Naive thymus-derived CD4-positive, alpha-beta T cell (primary cell): Measurements from ENCODE around the gene NAB2. TPM values are rescaled to one million over a fixed set of nuclear protein-coding genes. Genes with fewer than 3 reads are reported as not detected.

ENCODE experiments used
- ATAC-seq: fragments of 150-1000 bp; cut with Tn5 transposase; 2 replicates; pipeline ENCODE4 v1.10.0; 2021; ENCODE audit warnings: mild to moderate bottlenecking, moderate library complexity
- CTCF ChIA-PET: fragments of 350-600 bp; sonication (Branson Sonifier 250); formaldehyde crosslinking; loops from one replicate; lab custom pipeline; 2021; ENCODE audit warnings: antibody characterized with exemption; lab: Charles Lee
- POLR2A ChIA-PET: fragments of 350-600 bp; sonication (Branson Sonifier 250); formaldehyde crosslinking; loops from one replicate; lab custom pipeline; 2021; ENCODE audit warnings: antibody characterized with exemption, inconsistent platforms; lab: Charles Lee
- DNase-seq, 9 donors: peaks; one replicate each; pipeline versions ENCODE4 v3.0.0 to v3.0.0-alpha.2; 2020 to 2022; ENCODE audit warnings: mixed read lengths in 1 of 9
- H3K27ac ChIP-seq: one replicate; pipeline ENCODE4 v1.7.0; 2013; ENCODE audit warnings: mild to moderate bottlenecking, low read depth, low read length, moderate library complexity
- H3K27me3 ChIP-seq, 2 donors: one replicate each; pipeline ENCODE4 v1.7.0; 2013; ENCODE audit warnings: low read length in 2 of 2, mild to moderate bottlenecking in 2 of 2, moderate library complexity in 2 of 2; ENCODE audit not compliant: control insufficient read depth in 2 of 2, insufficient read depth in 2 of 2
- H3K36me3 ChIP-seq, 3 experiments: 1 replicate in 2 of 3; 2 replicates in 1 of 3; pipeline ENCODE4 v1.7.0; 2013; ENCODE audit warnings: low read length in 3 of 3, mild to moderate bottlenecking in 3 of 3, moderate library complexity in 1 of 3; ENCODE audit not compliant: insufficient read depth in 3 of 3, control insufficient read depth in 2 of 3
- H3K4me1 ChIP-seq, 2 donors: one replicate each; pipeline ENCODE4 v1.7.0; 2013; ENCODE audit warnings: low read length in 2 of 2, mild to moderate bottlenecking in 2 of 2, moderate library complexity in 1 of 2; ENCODE audit not compliant: control insufficient read depth in 2 of 2, insufficient read depth in 2 of 2
- H3K4me3 ChIP-seq: 2 replicates; pipeline ENCODE4 v1.7.0; 2013; ENCODE audit warnings: mild to moderate bottlenecking, low read length
- H3K9me3 ChIP-seq, 3 experiments: 1 replicate in 2 of 3; 2 replicates in 1 of 3; pipeline ENCODE4 v1.7.0; 2013; ENCODE audit warnings: low read length in 3 of 3; ENCODE audit not compliant: control insufficient read depth in 2 of 3
- H3K27ac Mint-ChIP-seq, 9 donors: one replicate each; pipeline ENCODE4 v1.8.0; 2020 to 2022; ENCODE audit warnings: mixed read lengths in 9 of 9, mild to moderate bottlenecking in 8 of 9, moderate library complexity in 5 of 9, inconsistent platforms in 2 of 9
- H3K27me3 Mint-ChIP-seq, 5 donors: one replicate each; pipeline ENCODE4 v1.8.0; 2021 to 2022; ENCODE audit warnings: mixed read lengths in 5 of 5, mild to moderate bottlenecking in 1 of 5
- H3K36me3 Mint-ChIP-seq, 5 donors: one replicate each; pipeline ENCODE4 v1.8.0; 2020 to 2022; ENCODE audit warnings: mixed read lengths in 5 of 5, mild to moderate bottlenecking in 3 of 5, inconsistent platforms in 1 of 5
- H3K4me1 Mint-ChIP-seq, 7 donors: one replicate each; pipeline ENCODE4 v1.8.0; 2020 to 2022; ENCODE audit warnings: mixed read lengths in 7 of 7, mild to moderate bottlenecking in 3 of 7, inconsistent platforms in 1 of 7
- H3K4me3 Mint-ChIP-seq, 10 donors: one replicate each; pipeline ENCODE4 v1.8.0; 2020 to 2022; ENCODE audit warnings: mild to moderate bottlenecking in 10 of 10, mixed read lengths in 10 of 10, moderate library complexity in 6 of 10, inconsistent platforms in 2 of 10
- H3K9me3 Mint-ChIP-seq, 11 donors: one replicate each; pipeline ENCODE4 v1.8.0; 2020 to 2022; ENCODE audit warnings: mixed read lengths in 11 of 11, mild to moderate bottlenecking in 4 of 11, inconsistent platforms in 1 of 11, moderate library complexity in 1 of 11
- intact Hi-C, 2 donors: fragments of 100-400 bp; cut with micrococcal nuclease; formaldehyde crosslinking; loops; one replicate each; pipeline ENCODE4 v1.15.1; 2023
- polyA plus RNA-seq, 2 donors: library from polyadenylated mRNA; unstranded; fragments of 300-500 nt; fragmentation: Illumina TruSeq; gene quantifications; one replicate each; pipeline ENCODE4 v1.2.3, GENCODE V29; 2021
- total RNA-seq, 6 experiments: library from RNA in 5 of 6; stranded (reverse) in 5 of 6; gene quantifications; 1 replicate in 5 of 6; 2 replicates in 1 of 6; pipeline ENCODE4 v1.2.3 and lab custom pipeline; 2021 to 2026

The NAB2 gene
- total and polyA plus RNA-seq, 7 experiments from 2014 or later: 0.46 to 22.4 (median 7.2) TPM

- H3K27ac ChIP-seq: peak overlapping the region; percentile 15
- POLR2A ChIA-PET: interaction anchor here (1.4 to 17.1 kb wide), 6 partner anchors 4 to 28 kb away, joined by 4 to 401 read pairs (median 15); partner anchors contain the start of genes NAB2, NEMP1 and STAT6
- H3K27ac Mint-ChIP-seq: peak overlapping the region in 7 of 9 donors; percentile 43 to 83 (median 78)
These were observed 9.6 kb downstream of the NAB2 start for GRCh38 chr12:57098546-57098945.

GRCh38 chr12:57099047-57099714, 10.3 kb downstream of the NAB2 start:
- peaks cover 0 to 1% of the 10 kb centered on the region in 2 donors for H3K4me1 ChIP-seq
- DNase-seq (no peak), ATAC-seq (no peak)
- peak overlapping the region; percentile 34 for H3K27ac ChIP-seq
- ChIA-PET CTCF (interaction anchor here (0.6 to 4.1 kb wide), 6 partner anchors 12 to 204 kb away, joined by 3 to 20 read pairs (median 3); partner anchors contain the start of gene STAT6), POLR2A (interaction anchor here (1.4 to 17.1 kb wide), 5 partner anchors 5 to 29 kb away, joined by 5 to 401 read pairs (median 21); partner anchors contain the start of genes NAB2, NEMP1 and STAT6)
- Mint-ChIP-seq H3K4me1 (peaks cover 18 to 54% (median 39%) of the 10 kb centered on the region in 7 donors), H3K27ac (peak overlapping the region; percentile 42 to 83 (median 80)), H3K27me3 (no peaks in the 10 kb centered on the region), H3K4me3 (peak overlapping the region in 1 of 10 donors; percentile 42), H3K9me3 (no peaks in the 10 kb centered on the region), H3K36me3 (peaks cover 0 to 43% (median 4%) of the 10 kb centered on the region in 5 donors)
- H3K4me3 ChIP-seq: no peak overlapping the region
- intact Hi-C loops: no loop called here
- peaks cover 9 to 84% (median 10%) of the 10 kb centered on the region in 3 experiments for H3K36me3 ChIP-seq
- H3K27me3 ChIP-seq: no peaks in the 10 kb centered on the region
- no peaks in the 10 kb centered on the region for H3K9me3 ChIP-seq

More at GRCh38 chr12:57098546-57098945, 9.6 kb downstream of the NAB2 start:
- no peaks in the 10 kb centered on the region for H3K9me3 ChIP-seq
- no peaks in the 10 kb centered on the region for H3K27me3 ChIP-seq
- Mint-ChIP-seq H3K4me1 (peaks cover 18 to 55% (median 39%) of the 10 kb centered on the region in 7 donors), H3K27me3 (no peaks in the 10 kb centered on the region), H3K4me3 (no peak overlapping the region), H3K36me3 (peaks cover 0 to 38% (median 0%) of the 10 kb centered on the region in 5 donors), H3K9me3 (no peaks in the 10 kb centered on the region)
- peaks cover 3 to 8% of the 10 kb centered on the region in 2 donors for H3K4me1 ChIP-seq
- peaks cover 6 to 78% (median 9%) of the 10 kb centered on the region in 3 experiments for H3K36me3 ChIP-seq
- CTCF ChIA-PET: interaction anchor here (0.6 to 4.1 kb wide), 3 partner anchors 13 to 120 kb away, joined by 4 to 20 read pairs (median 17); partner anchors contain the start of gene STAT6
- no peak overlapping the region for H3K4me3 ChIP-seq
- intact Hi-C loops: no loop called here
- ATAC-seq (no peak), DNase-seq (no peak)

- no peaks in the 10 kb centered on the region for H3K4me1 ChIP-seq
- H3K4me3 ChIP-seq: no peak overlapping the region
- no peaks in the 10 kb centered on the region for H3K9me3 Mint-ChIP-seq
- H3K4me1 Mint-ChIP-seq: peaks cover 18 to 59% (median 38%) of the 10 kb centered on the region in 7 donors
- H3K36me3 Mint-ChIP-seq: peaks cover 0 to 44% (median 4%) of the 10 kb centered on the region in 5 donors
- ATAC-seq: no peak
- DNase-seq: no peak
- H3K4me3 Mint-ChIP-seq: peak overlapping the region in 1 of 10 donors; percentile 42
- no peaks in the 10 kb centered on the region for H3K27me3 Mint-ChIP-seq
- ChIA-PET POLR2A (interaction anchor here (1.4 to 17.1 kb wide), 5 partner anchors 5 to 29 kb away, joined by 5 to 401 read pairs (median 21); partner anchors contain the start of genes NAB2, NEMP1 and STAT6), CTCF (interaction anchor here (0.6 to 1.2 kb wide), 5 partner anchors 12 to 114 kb away, joined by 3 to 4 read pairs (median 3); no protein-coding TSS in a partner anchor)
- intact Hi-C loops: no loop called here
- peak overlapping the region; percentile 34 for H3K27ac ChIP-seq
- no peaks in the 10 kb centered on the region for H3K27me3 ChIP-seq
- H3K9me3 ChIP-seq: no peaks in the 10 kb centered on the region
- peaks cover 9 to 84% (median 16%) of the 10 kb centered on the region in 3 experiments for H3K36me3 ChIP-seq
- H3K27ac Mint-ChIP-seq: peak overlapping the region in 8 of 9 donors; percentile 62 to 89 (median 80)
These were observed 10.9 kb downstream of the NAB2 start for GRCh38 chr12:57099766-57100165.

- H3K36me3 ChIP-seq: peaks cover 18 to 84% (median 30%) of the 10 kb centered on the region in 3 experiments
- H3K27ac ChIP-seq: peak overlapping the region; percentile 43
- peak overlapping the region in 1 of 10 donors; percentile 52 for H3K4me3 Mint-ChIP-seq
- H3K9me3 Mint-ChIP-seq: no peaks in the 10 kb centered on the region
- no peaks in the 10 kb centered on the region for H3K4me1 ChIP-seq
- peaks cover 5 to 48% (median 12%) of the 10 kb centered on the region in 5 donors for H3K36me3 Mint-ChIP-seq
- no peak overlapping the region for H3K4me3 ChIP-seq
- H3K27ac Mint-ChIP-seq: peak overlapping the region in 8 of 9 donors; percentile 13 to 84 (median 72)
- H3K27me3 Mint-ChIP-seq: no peaks in the 10 kb centered on the region
- peaks cover 28 to 67% (median 40%) of the 10 kb centered on the region in 7 donors for H3K4me1 Mint-ChIP-seq
- peak; percentile 31 for ATAC-seq
- ChIA-PET CTCF (interaction anchor here (0.7 to 1.5 kb wide), 2 partner anchors 9 to 92 kb away, joined by 4 to 9 read pairs; partner anchors contain the start of gene STAT6), POLR2A (interaction anchor here (0.6 to 17.1 kb wide), 3 partner anchors 3 to 31 kb away, joined by 3 to 401 read pairs (median 401); partner anchors contain the start of genes NAB2 and STAT6)
- DNase-seq: no peak
- no peaks in the 10 kb centered on the region for H3K27me3 ChIP-seq
- intact Hi-C loops: loop anchor here in 1 of 2 donors (1.0 kb wide), 1 partner anchor 9 kb away; the partner anchor contains the start of gene STAT6
- H3K9me3 ChIP-seq: no peaks in the 10 kb centered on the region
These were observed 13.2 kb downstream of the NAB2 start for GRCh38 chr12:57101892-57102695.

GRCh38 chr12:57103856-57104255, 14.9 kb downstream of the NAB2 start:
- ChIA-PET CTCF (interaction anchor here (0.7 to 1.4 kb wide), 3 partner anchors 8 to 39 kb away, joined by 3 to 6 read pairs (median 4); no protein-coding TSS in a partner anchor), POLR2A (interaction anchor here (1.0 to 17.1 kb wide), 3 partner anchors 9 to 32 kb away, joined by 3 to 401 read pairs (median 4); partner anchors contain the start of gene NAB2)
- peaks cover 0 to 16% of the 10 kb centered on the region in 2 donors for H3K4me1 ChIP-seq
- peaks cover 5 to 48% (median 12%) of the 10 kb centered on the region in 5 donors for H3K36me3 Mint-ChIP-seq
- no peak overlapping the region for H3K27ac ChIP-seq
- H3K9me3 ChIP-seq: no peaks in the 10 kb centered on the region
- no peak for DNase-seq
- H3K36me3 ChIP-seq: peaks cover 12 to 82% (median 26%) of the 10 kb centered on the region in 3 experiments
- no peaks in the 10 kb centered on the region for H3K27me3 ChIP-seq
- peak overlapping the region in 8 of 9 donors; percentile 10 to 80 (median 58) for H3K27ac Mint-ChIP-seq
- intact Hi-C loops: no loop called here
- no peaks in the 10 kb centered on the region for H3K9me3 Mint-ChIP-seq
- ATAC-seq: no peak
- no peak overlapping the region for H3K4me3 ChIP-seq
- no peaks in the 10 kb centered on the region for H3K27me3 Mint-ChIP-seq
- H3K4me3 Mint-ChIP-seq: no peak overlapping the region
- peaks cover 45 to 78% (median 52%) of the 10 kb centered on the region in 7 donors for H3K4me1 Mint-ChIP-seq
